ENCODE measurements around the gene CCDC186.

CCDC186 gene

DNA sequence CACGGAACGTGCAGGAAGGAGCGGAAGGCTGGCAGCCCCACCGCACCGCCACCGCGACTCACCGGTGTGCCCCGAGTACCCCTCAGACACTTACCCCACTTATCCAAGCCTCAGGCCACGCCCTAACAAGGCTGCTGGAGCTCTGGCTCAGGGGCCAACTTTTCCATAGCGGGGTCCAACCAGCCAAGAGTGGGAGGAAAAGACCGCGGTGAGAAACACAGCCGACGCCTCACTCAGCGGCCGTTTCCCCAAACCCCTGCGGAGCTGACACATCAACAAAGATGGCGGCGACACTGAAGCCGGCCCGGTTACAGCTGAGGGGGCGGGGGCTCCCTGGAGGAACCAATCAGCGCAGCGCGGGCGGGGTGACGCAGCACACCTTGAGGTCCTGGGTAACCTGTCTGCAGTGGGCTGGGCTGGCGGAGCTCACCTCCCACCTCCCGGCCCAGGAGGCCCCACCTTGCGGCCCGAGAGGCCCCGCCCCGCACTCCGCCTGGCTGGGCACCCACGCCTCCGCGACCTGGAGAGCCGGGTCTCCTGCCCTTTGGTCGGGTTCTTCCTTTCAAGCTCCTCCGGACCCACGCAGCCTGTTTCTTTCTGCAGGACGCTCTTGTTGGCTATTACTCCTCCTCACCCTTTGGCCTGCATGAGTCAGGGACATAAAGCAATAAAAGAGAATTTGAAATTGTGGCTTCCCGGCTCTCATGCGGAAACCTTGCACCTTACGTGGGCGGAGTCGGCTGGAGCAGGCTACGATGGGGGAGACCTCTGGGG is at the start of gene CCDC186:
TSS of gene CCDC186 (minus strand) at position 283 of the 774 bp plus-strand sequence. CDS start 10,935 bp downstream, outside the sequence.
- DNase-seq (ENCODE audit: low read depth): peak; percentile 97

DNA sequence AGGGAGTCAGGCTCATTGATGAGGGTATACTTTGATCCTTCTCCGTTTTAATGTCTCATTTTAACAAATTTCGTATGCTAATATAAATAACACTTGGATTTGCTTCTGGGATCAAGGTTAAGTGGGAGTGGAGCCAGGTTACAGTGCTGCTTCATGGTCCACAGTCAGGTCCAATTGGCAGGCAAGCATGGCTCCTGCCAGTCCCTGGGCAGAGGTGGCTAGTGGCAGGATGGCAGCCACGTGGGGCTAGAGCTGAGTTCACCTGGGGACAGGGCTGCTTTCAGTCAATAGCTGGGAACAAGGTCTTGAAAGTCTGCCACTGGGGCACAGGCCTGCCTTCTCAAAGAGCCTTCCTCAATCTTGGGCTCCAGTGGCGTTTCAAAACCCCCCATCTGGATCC is 49.1 kb upstream of the CCDC186 start:
- DNase-seq (ENCODE audit: low read depth): no peak

DNA sequence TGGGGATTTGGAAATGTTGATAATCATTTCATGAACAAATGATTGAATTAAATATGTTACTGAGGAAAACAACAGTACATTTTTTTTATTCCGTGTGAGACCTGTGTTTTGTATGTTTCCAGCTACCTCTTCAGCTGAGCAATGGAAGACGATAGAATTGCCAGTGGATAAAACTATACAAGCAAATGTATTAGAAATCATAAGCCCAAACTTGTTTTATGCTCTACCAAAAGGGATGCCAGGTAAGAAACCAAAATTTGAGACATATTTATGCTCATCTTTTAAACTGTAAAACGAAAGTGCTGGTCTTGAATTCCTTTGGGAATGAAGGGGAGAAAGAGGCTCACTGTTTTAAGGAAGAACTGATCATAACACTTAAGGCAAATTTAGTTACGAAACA is 47.2 kb upstream of the CCDC186 start:
- no peak for DNase-seq (ENCODE audit: low read depth)

DNA sequence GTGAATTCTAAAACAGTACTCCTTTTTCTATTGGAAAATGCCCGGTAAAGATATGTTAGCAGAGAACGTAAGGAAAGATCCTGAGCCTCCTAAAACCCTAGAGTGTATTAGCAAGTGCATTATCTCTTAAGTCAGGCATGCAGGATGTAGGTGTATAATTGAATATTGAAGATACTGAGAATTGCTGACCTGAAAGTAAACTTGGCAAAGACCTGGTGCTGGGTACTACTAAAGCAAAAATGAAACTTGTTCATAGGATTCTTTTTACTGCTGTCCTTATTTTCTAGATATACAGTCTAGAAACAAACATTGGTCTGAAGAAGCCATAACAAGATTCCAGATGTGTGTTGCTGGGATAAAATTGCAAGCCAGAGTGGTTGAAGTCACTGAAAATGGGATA is 46.3 kb upstream of the CCDC186 start:
- DNase-seq (ENCODE audit: low read depth): no peak

DNA sequence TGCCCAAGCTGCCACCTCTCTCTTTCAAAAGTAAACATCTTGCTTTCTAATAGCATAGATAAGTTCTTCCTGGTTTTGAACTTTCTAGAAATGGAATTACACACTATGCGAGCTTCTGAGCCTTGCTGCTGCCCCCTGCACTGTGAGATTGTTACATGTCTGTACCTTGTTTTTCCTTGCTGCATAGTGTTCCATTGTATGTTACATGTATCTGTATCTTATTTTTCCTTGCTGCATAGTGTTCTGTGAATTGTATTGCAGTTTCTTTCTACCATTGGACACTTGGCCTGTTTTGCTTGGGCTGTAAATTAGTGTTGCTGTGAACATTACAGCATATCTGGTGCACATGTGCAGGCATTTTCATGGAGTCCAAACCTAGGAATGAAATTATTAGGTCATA is 41.0 kb upstream of the CCDC186 start:
- DNase-seq (ENCODE audit: low read depth): no peak

DNA sequence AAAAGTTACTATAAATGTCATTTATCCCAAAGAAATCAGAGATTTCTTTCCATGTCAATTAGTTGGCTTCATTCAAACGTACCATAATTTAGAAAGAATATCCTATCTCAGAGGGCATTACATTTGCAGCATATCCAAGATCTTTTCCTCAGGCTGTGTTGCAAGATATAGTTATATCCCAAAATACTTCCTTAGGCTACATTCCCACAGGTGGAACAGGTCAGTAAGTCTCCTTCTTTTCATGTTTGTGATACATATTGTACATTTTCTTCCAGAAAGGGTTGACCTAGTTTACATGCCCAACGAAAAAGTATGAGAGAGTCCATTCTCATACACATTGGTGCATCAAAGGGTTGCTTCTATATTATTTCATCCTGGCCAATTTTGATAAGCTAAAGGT is 38.1 kb upstream of the CCDC186 start:
- DNase-seq (ENCODE audit: low read depth): no peak

DNA sequence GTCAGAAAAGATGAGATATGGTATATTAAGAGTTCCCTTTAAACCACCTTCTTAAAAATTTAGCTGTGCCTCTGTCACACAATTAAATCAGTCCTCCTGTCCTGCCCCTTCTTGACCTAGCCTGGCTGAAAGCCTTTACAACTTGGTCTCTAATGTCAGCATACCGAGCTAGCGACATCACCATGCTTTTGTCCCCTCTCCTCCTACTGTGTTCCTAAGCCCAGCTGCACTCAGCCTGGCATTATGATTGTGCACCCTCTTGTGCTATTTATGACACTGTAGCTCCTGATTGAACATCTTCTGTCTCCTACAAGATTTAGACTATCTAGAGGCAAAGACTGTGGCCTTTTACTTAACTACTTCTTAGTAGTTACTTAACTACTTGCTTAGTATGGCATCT is 34.3 kb upstream of the CCDC186 start:
- DNase-seq (ENCODE audit: low read depth): no peak

DNA sequence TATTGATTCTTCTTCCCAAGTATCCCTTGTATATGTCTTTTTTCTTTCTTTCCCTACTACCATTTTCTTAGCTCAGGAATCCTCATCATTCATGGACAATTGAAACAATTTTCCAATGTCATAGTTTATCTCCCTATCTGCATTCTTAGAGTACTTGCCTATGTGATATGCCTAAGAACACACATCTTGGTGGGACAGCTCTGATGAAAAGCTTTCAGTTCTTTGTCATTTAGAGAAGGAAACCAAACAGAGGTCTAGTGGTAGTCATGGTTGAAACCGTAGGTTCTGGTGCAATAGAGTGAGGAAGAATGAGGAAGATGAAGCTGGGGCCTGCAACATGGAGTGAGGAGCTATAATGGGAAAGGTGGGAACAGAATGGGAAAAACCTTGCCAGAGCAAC is 33.3 kb upstream of the CCDC186 start:
- DNase-seq (ENCODE audit: low read depth): no peak

DNA sequence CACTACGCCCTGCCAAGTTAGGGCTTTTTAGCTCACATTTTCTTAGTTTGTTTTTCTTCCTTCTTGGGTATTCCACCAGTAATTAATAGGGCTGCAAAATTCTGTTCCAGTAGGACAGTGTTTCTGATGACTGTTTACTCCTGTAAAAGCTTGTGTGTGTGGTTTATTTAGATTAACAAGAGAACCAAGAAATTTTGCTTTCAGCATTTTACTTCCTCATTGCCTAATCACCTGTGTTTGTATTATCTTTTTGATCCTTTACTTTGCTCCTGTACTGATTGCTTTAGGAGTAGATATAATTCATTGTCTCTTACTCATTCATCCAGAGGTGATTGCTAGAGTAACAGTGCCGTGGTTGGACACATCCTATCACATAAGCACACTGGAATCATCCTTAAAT is 32.9 kb upstream of the CCDC186 start:
- no peak for DNase-seq (ENCODE audit: low read depth)

DNA sequence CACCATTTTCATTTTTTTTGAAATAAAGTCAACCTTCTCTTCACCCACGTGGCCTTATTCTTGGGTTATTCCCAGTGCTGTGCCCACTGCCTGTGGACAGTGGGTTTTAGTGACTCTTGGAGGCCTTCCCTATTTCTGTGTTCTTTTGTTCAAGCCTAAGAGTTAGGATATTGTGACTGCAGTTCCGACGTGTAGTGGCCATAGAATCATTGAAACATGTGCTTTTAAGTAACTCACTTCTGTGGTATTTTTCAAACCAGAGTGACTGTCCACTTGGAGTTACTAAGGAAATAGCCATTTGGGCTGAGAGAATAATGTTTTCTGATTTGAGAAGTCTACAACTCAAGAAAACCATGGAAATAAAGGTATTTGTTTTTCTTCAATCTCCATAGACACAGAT is 28.8 kb upstream of the CCDC186 start:
- DNase-seq (ENCODE audit: low read depth): no peak

DNA sequence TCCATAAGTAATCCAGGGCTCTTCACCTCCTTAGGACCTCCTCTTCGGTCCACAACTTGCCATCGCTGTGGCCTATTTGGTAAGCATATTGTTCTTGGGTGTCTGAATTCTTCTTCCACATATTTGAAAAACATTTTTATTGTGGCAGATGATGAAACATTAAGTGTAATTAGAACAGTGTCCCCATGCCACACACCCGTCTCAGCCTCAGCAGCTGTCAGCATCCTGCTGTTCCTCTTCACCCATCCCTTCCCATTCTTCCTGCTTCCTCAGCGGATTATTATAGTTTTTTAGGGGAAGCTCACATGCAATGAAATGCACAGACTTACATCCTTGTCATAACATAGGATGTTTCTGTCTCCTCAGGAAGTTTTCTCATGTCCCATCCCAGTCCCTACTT is 25.2 kb upstream of the CCDC186 start:
- no peak for DNase-seq (ENCODE audit: low read depth)

DNA sequence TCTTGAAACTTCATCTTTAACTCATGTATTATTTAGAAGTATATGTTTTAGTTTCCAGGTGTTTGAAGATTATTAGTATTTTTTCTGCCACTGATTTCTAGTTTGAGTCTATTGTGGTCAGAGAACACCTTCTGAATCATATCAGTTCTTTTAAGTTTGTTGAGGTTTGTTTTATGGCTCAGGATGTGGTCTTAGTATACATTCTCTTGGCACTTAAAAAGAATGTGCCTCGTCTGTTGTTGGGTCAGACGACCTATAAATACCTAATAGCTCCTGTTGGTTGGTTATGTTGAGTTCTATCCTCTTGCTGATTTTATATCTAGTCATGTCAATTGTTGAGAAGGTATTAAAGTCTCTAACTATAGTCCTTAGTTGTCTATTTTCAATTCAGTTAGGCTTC is 21.1 kb upstream of the CCDC186 start:
- no peak for DNase-seq (ENCODE audit: low read depth)

DNA sequence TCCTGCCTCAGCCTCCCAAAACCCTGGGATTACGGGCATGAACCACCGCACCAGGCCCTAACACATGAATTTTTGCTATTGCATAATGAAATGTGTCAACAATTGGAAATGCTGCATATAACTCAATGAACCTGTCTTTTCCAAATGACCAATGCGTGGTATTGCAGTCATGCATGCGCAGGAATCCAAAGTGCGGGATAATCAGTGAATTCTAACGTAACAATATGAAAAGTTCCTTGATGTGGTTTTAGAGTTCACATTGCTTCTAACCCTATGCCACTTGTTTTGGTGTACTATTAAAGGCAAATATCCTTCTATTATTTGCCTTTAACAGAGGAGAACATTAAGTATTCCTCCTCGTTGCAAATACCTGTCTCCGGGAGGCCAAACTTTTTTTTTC is 15.7 kb upstream of the CCDC186 start:
- no peak for DNase-seq (ENCODE audit: low read depth)

DNA sequence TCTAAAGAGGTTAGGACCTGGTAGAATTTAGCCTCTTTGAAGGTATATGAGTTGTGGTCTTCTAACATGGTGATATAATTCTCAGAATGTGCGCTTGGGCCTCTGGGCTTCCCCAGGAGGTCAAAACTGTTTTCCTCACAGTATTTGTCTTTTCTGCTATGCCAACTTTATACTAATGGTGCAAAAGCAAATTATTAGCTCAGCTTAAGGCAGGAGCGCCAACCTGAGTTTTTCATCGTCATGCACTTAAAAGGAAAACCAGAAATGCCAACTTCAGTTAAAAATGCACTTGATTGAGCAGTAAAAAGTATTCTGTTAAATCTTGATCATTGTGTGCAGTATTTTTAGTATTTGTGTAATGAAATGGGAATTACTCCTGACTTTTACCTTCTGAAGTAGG is 14.9 kb upstream of the CCDC186 start:
- no peak for DNase-seq (ENCODE audit: low read depth)

DNA sequence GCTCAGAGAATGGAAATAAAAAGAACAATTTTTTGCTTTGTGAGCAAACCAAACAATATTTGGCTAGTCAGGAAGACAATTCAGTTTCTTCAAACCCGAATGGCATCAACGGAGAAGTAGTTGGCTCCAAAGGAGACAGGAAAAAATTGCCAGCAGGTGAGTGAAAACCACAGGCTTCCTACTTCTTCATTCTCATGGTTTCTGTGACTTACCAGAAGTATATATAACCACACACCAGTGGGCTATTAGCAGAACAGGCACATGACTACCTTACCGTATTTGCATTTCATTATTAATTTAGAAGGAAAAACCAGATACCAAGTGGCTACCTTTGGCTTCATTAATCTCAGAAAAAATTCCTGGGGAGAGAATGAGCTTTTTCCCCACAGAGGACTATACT is 14.0 kb upstream of the CCDC186 start:
- DNase-seq (ENCODE audit: low read depth): no peak

DNA sequence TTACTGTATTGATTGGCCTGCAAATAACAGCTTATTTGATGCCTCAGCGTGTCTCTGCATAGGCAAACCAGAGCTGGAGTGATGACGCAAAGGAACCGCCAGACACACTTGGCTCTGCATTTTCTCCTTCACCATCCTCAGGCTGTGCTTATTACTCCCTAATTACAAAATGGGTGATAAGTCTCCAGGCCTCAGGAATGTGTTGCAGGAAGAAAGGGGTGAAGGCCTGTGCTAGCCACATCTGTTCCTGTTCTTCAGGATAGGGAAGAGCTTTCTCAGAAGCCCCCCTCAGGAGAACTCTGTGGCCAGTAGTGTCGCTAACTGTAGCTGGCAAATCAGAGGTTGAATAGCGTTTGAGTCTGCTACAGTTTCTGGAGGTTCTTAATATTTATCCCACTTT is 10.3 kb upstream of the CCDC186 start:
- no peak for DNase-seq (ENCODE audit: low read depth)

DNA sequence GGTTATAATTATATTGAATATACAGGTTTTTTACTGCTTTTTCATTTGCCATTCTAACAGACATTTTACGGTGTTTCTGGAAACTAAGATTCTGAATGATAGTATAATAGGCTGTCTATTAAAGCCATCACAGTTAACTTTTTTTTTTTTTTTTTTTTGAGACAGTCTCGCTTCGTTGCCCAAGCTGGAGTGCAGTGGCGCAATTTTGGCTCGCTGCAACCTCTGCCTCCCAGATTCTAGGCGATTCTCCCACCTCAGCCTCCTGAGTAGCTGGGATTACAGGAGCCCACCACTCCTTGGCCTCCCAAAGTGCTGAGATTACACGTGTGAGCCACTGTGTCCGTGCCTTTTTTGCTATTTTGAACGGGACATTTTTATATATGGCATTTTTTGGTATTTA is 9.6 kb upstream of the CCDC186 start:
- no peak for DNase-seq (ENCODE audit: low read depth)

DNA sequence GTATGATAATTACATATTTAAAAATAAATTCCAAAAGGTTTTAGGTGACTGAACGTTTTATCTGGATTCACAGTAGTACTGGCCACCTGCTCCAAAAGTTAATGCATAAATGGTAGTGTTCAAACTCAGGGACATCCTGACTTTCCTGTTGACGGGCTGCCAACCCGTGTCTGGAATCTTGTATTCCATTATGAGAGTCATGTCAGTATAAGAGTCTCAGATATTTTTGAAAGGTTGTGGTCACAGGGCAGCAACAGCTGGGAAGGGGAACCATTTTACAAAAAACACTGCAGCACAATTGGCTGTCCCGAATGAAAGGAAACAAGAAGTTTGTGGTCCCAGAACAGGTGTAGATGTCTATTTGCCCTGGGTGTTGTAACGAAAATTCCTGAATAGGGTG is 8.0 kb upstream of the CCDC186 start:
- DNase-seq (ENCODE audit: low read depth): no peak

DNA sequence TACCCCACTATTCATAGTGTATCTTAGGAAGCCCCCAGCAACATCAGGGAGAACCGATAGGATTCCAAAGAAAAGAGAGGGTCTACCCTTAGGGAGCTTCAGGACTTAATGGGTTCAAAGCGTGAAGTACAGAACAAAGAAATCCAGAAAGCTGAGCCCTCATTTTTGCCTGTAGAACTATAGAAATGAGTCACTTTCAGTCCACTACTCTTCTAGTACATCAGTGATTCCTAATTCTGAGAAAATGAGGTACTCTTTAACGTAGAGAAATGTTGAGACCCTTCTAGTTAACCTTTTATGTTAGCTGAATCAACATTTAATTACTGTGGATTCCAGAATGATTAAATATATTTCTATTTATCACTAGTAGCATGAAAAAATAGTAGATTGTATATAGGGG is 6.9 kb upstream of the CCDC186 start:
- no peak for DNase-seq (ENCODE audit: low read depth)

DNA sequence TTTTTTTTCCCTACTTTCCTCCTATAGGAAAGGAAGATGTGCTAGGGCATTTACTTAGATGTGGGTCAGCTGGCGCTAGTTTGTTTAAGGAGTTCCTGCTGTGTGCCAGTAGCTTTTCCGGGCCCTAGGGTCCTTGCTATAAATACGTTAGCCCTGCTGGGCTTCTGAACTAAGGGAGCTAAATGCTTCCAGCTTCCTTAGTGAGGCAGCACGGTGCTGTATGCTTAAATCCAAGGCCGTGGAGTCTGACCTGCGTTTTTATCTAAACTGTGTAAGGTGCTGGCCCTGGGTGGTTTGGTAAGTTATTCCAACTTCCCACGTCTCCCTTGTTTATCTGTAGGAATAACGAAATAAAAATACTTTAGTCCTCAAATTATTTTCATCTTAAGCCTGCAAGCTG is 5.7 kb upstream of the CCDC186 start:
- DNase-seq (ENCODE audit: low read depth): no peak

DNA sequence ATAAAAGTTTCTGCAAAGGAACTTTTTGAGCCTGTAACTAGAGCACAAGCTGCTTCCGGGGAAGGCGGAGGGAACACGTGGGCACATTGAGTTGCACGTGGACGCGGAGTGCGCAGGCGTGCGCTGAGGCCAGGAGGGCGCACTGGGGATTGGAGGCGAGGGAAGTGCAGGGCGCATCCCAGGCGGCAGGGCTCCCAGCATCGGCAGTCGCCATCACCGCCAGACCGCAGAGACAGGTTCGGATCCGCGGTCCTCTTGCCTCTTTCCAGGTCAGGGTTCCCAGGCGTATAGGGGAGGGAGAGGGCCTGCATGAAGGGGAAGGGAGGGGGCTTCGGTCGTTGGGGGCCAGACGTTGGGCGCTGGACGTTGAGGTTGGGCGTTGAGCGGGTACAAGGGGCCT is 5.1 kb upstream of the CCDC186 start, which contains the start of gene TDRD1:
TSS of gene TDRD1 (plus strand) at position 206 of the 400 bp plus-strand sequence. CDS start 8,479 bp downstream, outside the sequence.
- no peak for DNase-seq (ENCODE audit: low read depth)

DNA sequence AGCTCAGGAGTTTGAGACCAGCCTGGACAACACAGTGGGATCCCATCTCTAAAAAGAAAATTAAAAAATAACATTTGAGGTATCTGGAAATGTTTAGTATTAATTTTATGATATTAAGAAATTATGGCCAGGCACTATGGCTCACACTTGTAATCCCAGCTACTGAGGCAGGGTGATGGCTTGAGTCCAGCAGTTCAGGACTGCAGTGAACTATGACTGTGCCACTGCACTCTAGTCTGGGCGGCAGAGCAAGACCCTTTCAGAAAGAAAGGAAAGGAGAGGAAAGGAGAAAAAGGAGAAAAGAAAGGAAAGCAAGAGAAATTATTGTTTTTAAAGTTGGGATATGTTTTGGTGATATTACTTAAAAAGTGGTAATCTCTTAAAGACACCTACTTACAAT is 2.5 kb upstream of the CCDC186 start:
- no peak for DNase-seq (ENCODE audit: low read depth)

DNA sequence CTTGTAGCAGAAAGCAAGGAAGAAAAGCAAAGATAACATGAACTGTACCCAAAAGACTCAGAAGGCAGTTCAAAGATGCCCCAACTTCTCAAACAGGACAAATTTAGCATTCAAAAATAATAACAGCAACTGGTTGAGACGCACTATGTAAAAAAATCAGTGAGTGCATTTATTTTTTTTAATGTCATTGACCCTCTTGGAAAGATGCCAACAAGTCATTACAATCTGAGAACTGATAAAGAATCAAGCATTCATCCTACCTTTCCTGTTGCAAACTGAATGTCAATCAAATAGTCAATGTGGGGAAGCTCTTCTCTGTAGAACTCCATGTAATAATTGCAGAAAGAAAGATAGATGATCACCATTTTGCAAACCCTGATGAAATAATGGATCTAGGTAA is 1.7 kb upstream of the CCDC186 start:
- no peak for DNase-seq (ENCODE audit: low read depth)

DNA sequence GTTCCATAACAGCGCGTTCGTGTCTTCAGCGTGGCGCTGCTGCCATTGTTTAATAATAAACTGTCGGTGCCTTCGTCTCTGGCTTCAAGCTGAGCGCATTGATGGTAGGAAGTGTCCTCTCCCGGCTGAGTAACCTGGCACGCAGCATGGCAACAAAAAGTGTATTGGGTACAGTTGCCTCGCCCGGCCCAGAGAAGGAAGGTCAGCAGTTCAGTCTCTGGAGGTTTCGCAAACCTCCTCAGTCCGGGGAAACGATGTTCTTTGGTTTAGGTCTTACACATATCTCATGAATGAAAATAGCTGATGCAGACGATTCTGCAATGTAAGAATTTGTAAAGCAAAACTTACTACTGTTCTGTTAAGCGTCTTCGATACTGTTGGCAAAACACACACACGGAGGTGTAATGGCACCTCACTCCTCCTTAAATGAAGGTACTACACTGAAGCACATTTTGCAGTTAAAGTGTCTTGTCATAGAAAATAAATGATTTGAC is 739 bp upstream of the CCDC186 start:
- no peak for DNase-seq (ENCODE audit: low read depth)
